H1 (cell line): ENCODE data around the gene MCM9. TPM values are rescaled to one million over a fixed set of nuclear protein-coding genes. Genes with fewer than 3 reads are reported as not detected.

Experiments used
- CTCF ChIA-PET: fragments of 300-600 bp; sonication (Branson Sonifier 250); formaldehyde crosslinking; loops from one replicate; lab custom pipeline; 2021; ENCODE audit not compliant: partially characterized antibody; lab: Charles Lee
- POLR2A ChIA-PET: fragments of 300-600 bp; sonication (Branson Sonifier 250); formaldehyde crosslinking; loops from one replicate; lab custom pipeline; 2021; ENCODE audit warnings: inconsistent platforms; ENCODE audit not compliant: partially characterized antibody; lab: Charles Lee
- DNase-seq, 2 experiments: peaks; one replicate each; pipeline versions ENCODE4 v3.0.0 to v3.0.0-alpha.2; 2010 to 2022; ENCODE audit warnings: low spot score in 2 of 2, low read depth in 1 of 2, mixed read lengths in 1 of 2
- FAIRE-seq: peaks from 2 replicates; lab custom pipeline; 2011; peaks lifted over from hg19 to GRCh38; lab: Jason Lieb, UNC
- H2AFZ ChIP-seq: 2 replicates; pipeline ENCODE4 v1.8.1; 2012; ENCODE audit warnings: low read length, inconsistent platforms
- H2AK5ac ChIP-seq: 2 replicates; pipeline ENCODE4 v1.6.1; 2013; ENCODE audit warnings: low read depth, low read length
- H2BK120ac ChIP-seq: replicated peaks from 2 replicates; pipeline ENCODE3; 2013; ENCODE audit warnings: low read depth, low read length, inconsistent platforms
- H2BK12ac ChIP-seq: 2 replicates; pipeline ENCODE4 v1.6.1; 2013; ENCODE audit warnings: low read depth, low read length
- H2BK15ac ChIP-seq: 2 replicates; pipeline ENCODE4 v1.6.1; 2013; ENCODE audit warnings: low read length
- H2BK20ac ChIP-seq: 2 replicates; pipeline ENCODE4 v1.6.1; 2013; ENCODE audit warnings: low read length
- H2BK5ac ChIP-seq: 2 replicates; pipeline ENCODE4 v1.6.1; 2013; ENCODE audit warnings: low read depth, low read length
- H3K14ac ChIP-seq: 2 replicates; pipeline ENCODE4 v1.6.1; 2013; ENCODE audit warnings: inconsistent platforms; ENCODE audit not compliant: insufficient read length
- H3K18ac ChIP-seq: 2 replicates; pipeline ENCODE4 v1.6.1; 2013; ENCODE audit warnings: low read length; ENCODE audit errors: extremely low read depth
- H3K23ac ChIP-seq: 2 replicates; pipeline ENCODE4 v1.6.1; 2013; ENCODE audit warnings: inconsistent platforms; ENCODE audit not compliant: insufficient read length
- H3K23me2 ChIP-seq: 2 replicates; pipeline ENCODE4 v1.6.1; 2013; ENCODE audit warnings: low read depth, low read length
- H3K27ac ChIP-seq: 2 replicates; pipeline ENCODE4 v1.6.1; 2011; ENCODE audit warnings: low read depth, low read length, inconsistent platforms
- H3K27me3 ChIP-seq, 4 experiments: replicated peaks in 1 of 4; 1 replicate in 1 of 4; 2 replicates in 3 of 4; pipeline versions ENCODE4 v1.6.1 to v1.8.1; 2011 to 2013; ENCODE audit warnings: low read length in 3 of 4, mild to moderate bottlenecking in 3 of 4, inconsistent platforms in 2 of 4, mixed read lengths in 2 of 4, moderate library complexity in 1 of 4; ENCODE audit not compliant: control insufficient read depth in 3 of 4, insufficient read depth in 3 of 4; ENCODE audit errors: extremely low read depth in 1 of 4
- H3K36me3 ChIP-seq, 4 experiments: 2 replicates each; pipeline versions ENCODE4 v1.6.1 to v1.8.1; 2011 to 2013; ENCODE audit warnings: mild to moderate bottlenecking in 4 of 4, low read length in 3 of 4, moderate library complexity in 2 of 4, control low read depth in 1 of 4, inconsistent platforms in 1 of 4; ENCODE audit not compliant: insufficient read depth in 4 of 4, control insufficient read depth in 2 of 4
- H3K4ac ChIP-seq: replicated peaks from 2 replicates; pipeline ENCODE3; 2013; ENCODE audit warnings: low read length, low read depth, mixed read lengths, inconsistent platforms; ENCODE audit not compliant: insufficient read length
- H3K4me1 ChIP-seq, 4 experiments: replicated peaks in 1 of 4; 1 replicate in 1 of 4; 2 replicates in 3 of 4; pipeline versions ENCODE4 v1.6.1 to v1.8.1; 2011 to 2013; ENCODE audit warnings: low read length in 3 of 4, inconsistent platforms in 2 of 4, mixed read lengths in 1 of 4; ENCODE audit not compliant: insufficient read depth in 4 of 4, control insufficient read depth in 3 of 4
- H3K4me2 ChIP-seq, 2 experiments: 2 replicates each; pipeline versions ENCODE4 v1.6.1 to v1.8.1; 2011 to 2013; ENCODE audit warnings: low read depth in 2 of 2, low read length in 2 of 2, control low read depth in 1 of 2, inconsistent platforms in 1 of 2, mild to moderate bottlenecking in 1 of 2; ENCODE audit not compliant: insufficient read depth in 1 of 2
- H3K4me3 ChIP-seq, 4 experiments: fragments of 200-600, 300-600 bp in 1 of 4; sonication (generic), shearing (Covaris generic), sonication (Bioruptor Twin) in 1 of 4; 2 replicates each; pipeline versions ENCODE4 v1.5.1 to v1.8.1; 2011 to 2016; ENCODE audit warnings: low read length in 4 of 4, low read depth in 3 of 4, control low read depth in 2 of 4, inconsistent platforms in 2 of 4, mild to moderate bottlenecking in 2 of 4, mixed read lengths in 1 of 4, moderate library complexity in 1 of 4; ENCODE audit not compliant: insufficient read depth in 2 of 4; ENCODE audit errors: extremely low read depth in 1 of 4
- H3K56ac ChIP-seq: replicated peaks from 2 replicates; pipeline ENCODE3; 2013; ENCODE audit warnings: low read depth, mild to moderate bottlenecking, mixed read lengths, low read length, inconsistent platforms; ENCODE audit not compliant: insufficient read length
- H3K79me1 ChIP-seq: 2 replicates; pipeline ENCODE4 v1.6.1; 2013; ENCODE audit warnings: low read depth, low read length, control low read depth
- H3K79me2 ChIP-seq, 2 experiments: 2 replicates each; pipeline versions ENCODE4 v1.6.1 to v1.8.1; 2012 to 2013; ENCODE audit warnings: low read length in 2 of 2, mild to moderate bottlenecking in 2 of 2, inconsistent platforms in 1 of 2; ENCODE audit not compliant: insufficient read depth in 2 of 2, control insufficient read depth in 1 of 2
- H3K9ac ChIP-seq, 4 experiments: replicated peaks in 1 of 4; 1 replicate in 1 of 4; 2 replicates in 3 of 4; pipeline versions ENCODE4 v1.6.1 to v1.8.1; 2011 to 2013; ENCODE audit warnings: low read depth in 3 of 4, low read length in 3 of 4, control low read depth in 2 of 4, mild to moderate bottlenecking in 2 of 4, moderate library complexity in 2 of 4, inconsistent platforms in 1 of 4; ENCODE audit errors: extremely low read depth in 1 of 4
- H3K9me3 ChIP-seq, 2 experiments: 2 replicates each; pipeline versions ENCODE4 v1.6.1 to v1.8.1; 2012 to 2013; ENCODE audit warnings: mild to moderate bottlenecking in 2 of 2, moderate library complexity in 2 of 2, control low read depth in 1 of 2, inconsistent platforms in 1 of 2, low read depth in 1 of 2, low read length in 1 of 2, mixed read lengths in 1 of 2; ENCODE audit not compliant: insufficient read depth in 2 of 2
- H4K20me1 ChIP-seq, 2 experiments: replicated peaks in 1 of 2; 2 replicates each; pipeline versions ENCODE3 to v1.8.1; 2011 to 2013; ENCODE audit warnings: inconsistent platforms in 2 of 2, low read length in 2 of 2, mild to moderate bottlenecking in 1 of 2; ENCODE audit not compliant: insufficient read depth in 2 of 2, control insufficient read depth in 1 of 2
- H4K5ac ChIP-seq: 2 replicates; pipeline ENCODE4 v1.6.1; 2013; ENCODE audit warnings: low read length, low read depth, mixed read lengths, inconsistent platforms; ENCODE audit not compliant: insufficient read length
- H4K8ac ChIP-seq: 2 replicates; pipeline ENCODE4 v1.8.0; 2013; ENCODE audit warnings: mild to moderate bottlenecking, moderate library complexity, low read length, inconsistent platforms; ENCODE audit not compliant: insufficient read depth; ENCODE audit errors: extremely low read depth
- H4K91ac ChIP-seq: replicated peaks from 2 replicates; pipeline ENCODE3; 2013; ENCODE audit warnings: low read length, mixed read lengths, inconsistent platforms; ENCODE audit not compliant: insufficient read length
- CHD2 ChIP-seq: IDR thresholded peaks from 2 replicates; pipeline ENCODE4 v1.6.1; 2012; ENCODE audit warnings: low read length, improper control_type of control experiment
- EP300 ChIP-seq, 2 experiments: IDR thresholded peaks; 1 replicate in 1 of 2; 2 replicates in 1 of 2; pipeline ENCODE4 v1.6.1; 2011 to 2012; ENCODE audit warnings: low read depth in 2 of 2, low read length in 2 of 2, mild to moderate bottlenecking in 2 of 2, borderline replicate concordance in 1 of 2, inconsistent platforms in 1 of 2, moderate library complexity in 1 of 2
- GABPA ChIP-seq: IDR thresholded peaks from 2 replicates; pipeline ENCODE4 v1.6.1; 2011; ENCODE audit warnings: mild to moderate bottlenecking, low read length, moderate library complexity, borderline replicate concordance; ENCODE audit not compliant: insufficient read depth
- GTF2F1 ChIP-seq: IDR thresholded peaks from 2 replicates; pipeline ENCODE4 v1.6.1; 2012; ENCODE audit warnings: low read depth, low read length, improper control_type of control experiment, borderline replicate concordance
- JUN ChIP-seq: IDR thresholded peaks from 2 replicates; pipeline ENCODE4 v1.6.1; 2011; ENCODE audit warnings: low read depth, mild to moderate bottlenecking, improper control_type of control experiment, low read length
- JUND ChIP-seq: IDR thresholded peaks from 2 replicates; pipeline ENCODE4 v1.6.1; 2011; ENCODE audit warnings: mild to moderate bottlenecking, improper control_type of control experiment, low read length
- PHF8 ChIP-seq: fragments of 200-600 bp; sonication (generic); conservative IDR thresholded peaks from 2 replicates; pipeline ENCODE4 v1.7.1; 2012; ENCODE audit warnings: low read depth, mild to moderate bottlenecking, inconsistent platforms, low read length, moderate library complexity
- RAD21 ChIP-seq, 2 experiments: IDR thresholded peaks in 1 of 2; conservative IDR thresholded peaks in 1 of 2; 2 replicates each; pipeline ENCODE4 v1.6.1; 2011; ENCODE audit warnings: low read depth in 2 of 2, low read length in 2 of 2, improper control_type of control experiment in 1 of 2, inconsistent platforms in 1 of 2, mild to moderate bottlenecking in 1 of 2, moderate library complexity in 1 of 2
- SIN3A ChIP-seq, 2 experiments: IDR thresholded peaks in 1 of 2; conservative IDR thresholded peaks in 1 of 2; 2 replicates each; pipeline ENCODE4 v1.6.1; 2011 to 2012; ENCODE audit warnings: low read length in 2 of 2, improper control_type of control experiment in 1 of 2, low read depth in 1 of 2, mild to moderate bottlenecking in 1 of 2
- SP2 ChIP-seq: IDR thresholded peaks from 2 replicates; pipeline ENCODE4 v1.6.1; 2012; ENCODE audit warnings: mild to moderate bottlenecking, low read length, inconsistent platforms
- SRF ChIP-seq: IDR thresholded peaks from 2 replicates; pipeline ENCODE4 v1.6.1; 2011; ENCODE audit warnings: mild to moderate bottlenecking, low read depth, low read length, moderate library complexity
- TAF7 ChIP-seq: optimal IDR thresholded peaks from 2 replicates; pipeline ENCODE3; 2011; ENCODE audit warnings: low read depth, mild to moderate bottlenecking, inconsistent platforms, low read length, moderate library complexity, borderline replicate concordance
- TBP ChIP-seq: IDR thresholded peaks from 2 replicates; pipeline ENCODE4 v1.6.1; 2011; ENCODE audit warnings: low read depth, low read length, improper control_type of control experiment
- YY1 ChIP-seq: IDR thresholded peaks from 2 replicates; pipeline ENCODE4 v1.6.1; 2011; ENCODE audit warnings: low read depth, mild to moderate bottlenecking, low read length
- WGBS, 2 experiments: shearing (Covaris generic) in 1 of 2; methylation state at CpG; one replicate each; pipeline versions ENCODE4 v1.1.6 to v1.1.7; 2013 to 2015; ENCODE audit warnings: low lambda C conversion rate in 2 of 2, mixed read lengths in 2 of 2, inconsistent platforms in 1 of 2, low coverage in 1 of 2, missing lambda C conversion rate in 1 of 2; ENCODE audit not compliant: insufficient replicate concordance in 2 of 2, insufficient coverage in 1 of 2, insufficient read length in 1 of 2; ENCODE audit errors: extremely low coverage in 1 of 2, missing lambda C conversion rate in 1 of 2; 5-methylcytosine and 5-hydroxymethylcytosine counted together
- polyA plus RNA-seq, 7 experiments: library from polyadenylated mRNA; depleted of rRNA in 3 of 7; stranded (reverse) in 5 of 7; unstranded in 2 of 7; fragments of >200 nt in 5 of 7; fragments of 200-250 nt in 2 of 7; gene quantifications; 1 replicate in 5 of 7; 2 replicates in 1 of 7; 4 replicates in 1 of 7; pipeline versions ENCODE4 v1.2.1 to v1.2.3, GENCODE V29; 2011 to 2013; ENCODE audit warnings: missing spikeins in 2 of 7, mixed read lengths in 2 of 7
- total RNA-seq: library from RNA; stranded (reverse); fragmentation: NEBNext Ultra II Directional; extraction: Animal tissue kit (Norgen Biotek cat#: 25700); gene quantifications from 2 replicates; pipeline ENCODE4 v1.2.1, GENCODE V29; 2021

The MCM9 gene
- total and polyA plus RNA-seq, 2 of the 8 experiments (the other 6 are each of a cell fraction or from before 2014, with no cell fraction given): 3.7 to 11.4 TPM

DNA sequence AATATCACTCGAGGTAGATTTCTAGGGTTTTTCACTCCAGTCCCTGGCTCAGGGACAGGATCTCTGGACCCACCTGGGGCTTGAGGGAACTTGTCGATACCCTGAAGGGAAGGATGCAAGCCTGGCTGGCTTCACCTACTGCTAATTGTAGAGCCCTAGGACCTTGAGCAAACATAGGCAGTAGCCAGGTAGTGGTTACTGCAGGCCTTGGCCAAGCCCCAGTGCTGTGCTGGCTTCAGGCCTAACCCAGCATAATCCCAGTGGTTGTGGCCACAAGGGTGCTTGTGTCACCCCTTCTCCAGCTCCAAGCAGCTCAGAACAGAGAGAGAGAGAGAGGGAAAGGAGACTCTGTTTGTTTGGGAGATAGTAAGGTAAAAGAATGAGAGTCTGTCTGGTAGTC lies 5.8 kb upstream of the MCM9 start:
- no peaks in the 10 kb centered on the region for H3K4me1 ChIP-seq
- H3K14ac ChIP-seq: no peak overlapping the region
- H2BK12ac ChIP-seq: no peak overlapping the region
- H3K9me3 ChIP-seq: peaks cover 11 to 18% of the 10 kb centered on the region in 2 experiments
- H2BK5ac ChIP-seq: no peak overlapping the region
- no peak overlapping the region for H3K56ac ChIP-seq
- H3K9ac ChIP-seq: no peak overlapping the region
- no peak for DNase-seq
- H4K91ac ChIP-seq: no peak overlapping the region
- H3K79me1 ChIP-seq: no peaks in the 10 kb centered on the region; the same call in 1 of the 2 replicates
- no peaks in the 10 kb centered on the region for H3K23me2 ChIP-seq
- H3K79me2 ChIP-seq: peaks cover 0 to 22% of the 10 kb centered on the region in 2 experiments; a peak in 2 of 4 replicates
- no peak overlapping the region for H2AK5ac ChIP-seq
- no peak overlapping the region for H3K4ac ChIP-seq
- H4K5ac ChIP-seq: no peak overlapping the region
- no peak overlapping the region for H3K23ac ChIP-seq
- no peak overlapping the region for H3K27ac ChIP-seq
- H2BK120ac ChIP-seq: no peak overlapping the region
- H3K27me3 ChIP-seq: no peaks in the 10 kb centered on the region
- POLR2A ChIA-PET: no interaction called here
- H3K36me3 ChIP-seq: no peaks in the 10 kb centered on the region
- H4K20me1 ChIP-seq: no peaks in the 10 kb centered on the region
- H2BK20ac ChIP-seq: no peak overlapping the region
- no peak overlapping the region for H4K8ac ChIP-seq
- no peak overlapping the region for H3K4me3 ChIP-seq
- no peak overlapping the region for H2AFZ ChIP-seq
- no peak overlapping the region for H2BK15ac ChIP-seq
- H3K18ac ChIP-seq: no peak overlapping the region
- 97% methylated on average over 2 of the region's 2 CpGs; no CpG with 5 or more reads in 1 of the 2 experiments for WGBS, 2 experiments
- no peak overlapping the region for H3K4me2 ChIP-seq
- FAIRE-seq: no peak
- CTCF ChIA-PET: interaction anchor here (0.7 kb wide), 1 partner anchor 189 kb away, joined by 3 read pairs; no protein-coding TSS in a partner anchor
- TF ChIP-seq PHF8: no peak
- no peak for TF ChIP-seq GTF2F1
- TF ChIP-seq SRF: no peak
- TF ChIP-seq JUND: no peak
- TF ChIP-seq JUN: no peak
- no peak for TF ChIP-seq YY1
- TF ChIP-seq SP2: no peak
- no peak for TF ChIP-seq GABPA
- TF ChIP-seq EP300 (IDR thresholded peaks at IDR 0.05; ENCODE audit: borderline replicate concordance in 1 of 2, low read depth in 2 of 2, low read length in 2 of 2): no peak
- TF ChIP-seq TBP: no peak
- TF ChIP-seq SIN3A (conservative IDR thresholded peaks at IDR 0.05 in 1 of 2, IDR thresholded peaks at IDR 0.05 in 1 of 2; ENCODE audit: low read depth in 1 of 2, low read length in 2 of 2): no peak
- TF ChIP-seq TAF7: no peak
- TF ChIP-seq CHD2: no peak
- no peak for TF ChIP-seq RAD21 (IDR thresholded peaks at IDR 0.05 in 1 of 2, conservative IDR thresholded peaks at IDR 0.05 in 1 of 2; ENCODE audit: low read depth in 2 of 2, low read length in 2 of 2)
